NT2/D1 (cell line): Measurements from ENCODE around the gene MIA2.

Experiments
- SUZ12 ChIP-seq: IDR thresholded peaks from 2 replicates; pipeline ENCODE4 v1.6.1; 2011; ENCODE audit not compliant: insufficient read length, insufficient read depth; ENCODE audit errors: extremely low read depth
- YY1 ChIP-seq: IDR thresholded peaks from 2 replicates; pipeline ENCODE4 v1.6.1; 2011; ENCODE audit not compliant: insufficient read length, insufficient read depth

GRCh38 chr14:39382463-39382862 lies 148.7 kb downstream of the MIA2 start:
- TF ChIP-seq YY1 (no peak), SUZ12 (no peak)
